ENCODE results near the gene CFDP1.
A peak's percentile ranks its signal among the peaks of the same experiment; 100 is the strongest.

- TF ChIP-seq POLR2A (IDR thresholded peaks at IDR 0.05) (no peak), CTCF (IDR thresholded peaks at IDR 0.05) (peak; percentile 29 to 91 (median 80))
Measured at GRCh38 chr16:75471723-75472633, 38.7 kb upstream of the CFDP1 start.

All from adrenal gland (tissue), 5 donors.